ENCODE results near the gene PLXNA2. TPM values are rescaled to one million over a fixed set of nuclear protein-coding genes. Genes with fewer than 3 reads are reported as not detected.

The PLXNA2 gene
- total and polyA plus RNA-seq, 2 donors (not counting 3 experiments of a cell fraction or from before 2014, with no cell fraction given): 42.6 to 229 TPM

DNA sequence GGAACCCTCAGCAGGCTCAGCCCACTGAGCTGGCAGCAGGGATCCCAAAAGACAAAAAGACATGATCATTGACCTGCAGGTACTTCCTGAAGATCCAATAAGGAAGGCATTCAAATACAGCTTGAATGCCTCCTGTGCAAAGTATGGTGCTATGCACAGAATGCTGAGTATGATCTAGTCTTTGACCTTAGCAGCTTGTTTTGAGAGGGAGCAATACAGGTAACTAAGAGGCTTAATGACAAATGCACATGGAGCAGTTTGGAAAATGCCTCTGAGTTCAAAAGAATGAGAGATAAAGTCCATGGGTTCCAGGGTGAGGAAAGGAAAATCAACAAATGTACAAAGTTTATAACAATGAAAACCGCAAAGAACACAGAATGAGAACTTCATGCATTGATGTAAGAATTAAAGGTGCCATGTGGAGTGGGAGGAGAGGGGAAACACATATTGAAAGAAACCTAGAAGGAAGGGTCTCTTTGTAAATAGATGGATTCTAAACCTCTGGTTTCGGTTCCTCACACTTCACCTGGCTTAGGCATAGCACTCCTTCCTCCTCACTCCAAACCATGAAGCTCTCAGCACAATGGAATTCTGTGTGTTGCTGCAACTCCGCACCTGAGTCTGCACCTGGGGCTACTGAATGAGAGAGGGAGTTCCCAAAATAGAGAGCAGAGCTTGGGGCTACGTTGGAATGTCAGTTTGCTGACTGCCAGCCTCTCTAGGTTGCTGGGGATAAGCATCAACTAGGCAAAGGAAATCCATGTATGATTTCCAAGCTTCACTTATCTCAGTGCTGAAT lies 77.6 kb downstream of the PLXNA2 start:
- Histone ChIP-seq H3K27ac (ENCODE audit: insufficient read depth, low read depth, low read length) (no peak overlapping the region), H3K4me1 (ENCODE audit: control insufficient read depth, extremely low read depth, insufficient read depth, low read length) (peaks cover 15% of the 10 kb centered on the region), H3K36me3 (ENCODE audit: control insufficient read depth in 2 of 2, extremely low read depth in 1 of 2, insufficient read depth in 2 of 2, low read length in 2 of 2) (peaks cover 8 to 19% of the 10 kb centered on the region in 2 experiments), H4K20me1 (replicated peaks; ENCODE audit: control insufficient read depth, extremely low read depth, insufficient read depth, low read length) (no peaks in the 10 kb centered on the region), H3K9me1 (replicated peaks; ENCODE audit: control insufficient read depth, extremely low read depth, insufficient read depth, low read length) (no peaks in the 10 kb centered on the region), H3K79me2 (ENCODE audit: control insufficient read depth, insufficient read depth, low read length) (peaks cover 99% of the 10 kb centered on the region), H3K9ac (replicated peaks; ENCODE audit: extremely low read depth, insufficient read depth, low read length) (no peak overlapping the region), H3K9me3 (replicated peaks; ENCODE audit: control insufficient read depth, insufficient read depth, low read length) (no peaks in the 10 kb centered on the region), H2AFZ (ENCODE audit: low read depth, low read length) (no peak overlapping the region), H3K4me3 (replicated peaks in 1 of 3; ENCODE audit: insufficient read depth in 1 of 3, low read depth in 1 of 3, low read length in 3 of 3) (no peak overlapping the region), H3K27me3 (ENCODE audit: control insufficient read depth in 2 of 2, insufficient read depth in 2 of 2, low read length in 2 of 2) (no peaks in the 10 kb centered on the region), H3K4me2 (ENCODE audit: insufficient read depth, low read length) (no peak overlapping the region)
- dilution Hi-C loops (cut with MboI; ENCODE audit: extremely low pct_ligation_motif_present, low sequenced_read_pairs) (no loop called here), intact Hi-C loops (cut with micrococcal nuclease) (no loop called here)
- no peak for TF ChIP-seq CTCF (IDR thresholded peaks at IDR 0.05; ENCODE audit: extremely low read depth in 1 of 2, insufficient read depth in 1 of 2, low read depth in 1 of 2, low read length in 2 of 2)
- TF ChIP-seq MYC (IDR thresholded peaks at IDR 0.05; ENCODE audit: low read depth, low read length): no peak
- no peak for TF ChIP-seq GATA2 (IDR thresholded peaks at IDR 0.05; ENCODE audit: insufficient read depth, insufficient read length, low read depth, low read length)
- TF ChIP-seq POLR2A (IDR thresholded peaks at IDR 0.05; ENCODE audit: low read depth, low read length): no peak
- no peak for TF ChIP-seq JUN (IDR thresholded peaks at IDR 0.05; ENCODE audit: borderline replicate concordance, insufficient read depth, insufficient read length, low read depth)
- TF ChIP-seq EZH2 (IDR thresholded peaks at IDR 0.05; ENCODE audit: borderline replicate concordance, low read depth, low read length, severe bottlenecking): no peak
- no peak for TF ChIP-seq FOS (IDR thresholded peaks at IDR 0.05; ENCODE audit: borderline replicate concordance, insufficient read depth, low read length)
- TF ChIP-seq, protein P1, sequence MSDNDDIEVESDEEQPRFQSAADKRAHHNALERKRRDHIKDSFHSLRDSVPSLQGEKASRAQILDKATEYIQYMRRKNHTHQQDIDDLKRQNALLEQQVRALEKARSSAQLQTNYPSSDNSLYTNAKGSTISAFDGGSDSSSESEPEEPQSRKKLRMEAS (IDR thresholded peaks at IDR 0.05; ENCODE audit: insufficient read depth, insufficient read length): no peak
- no peak for TF ChIP-seq POLR2AphosphoS5 (IDR thresholded peaks at IDR 0.05; ENCODE audit: insufficient read depth, low read depth, low read length)
- FAIRE-seq: no peak
- no peak for DNase-seq (ENCODE audit: low read depth, low spot score)
- no TSS peak for BruUV-seq (replicated peaks)
- POLR2A ChIA-PET: no interaction called here
- CTCF ChIA-PET: interaction anchor here (1.5 kb wide), 1 partner anchor 68 kb away, joined by 3 read pairs; no protein-coding TSS in a partner anchor
